GM12891 (cell line): Measurements from ENCODE around the gene TGOLN2.

Experiments used
- POLR2A ChIP-seq: IDR thresholded peaks from 2 replicates; pipeline ENCODE4 v1.6.1; 2011; ENCODE audit warnings: low read depth, low read length, control low read depth
- TAF1 ChIP-seq: IDR thresholded peaks from 2 replicates; pipeline ENCODE4 v1.6.1; 2011; ENCODE audit warnings: low read depth, low read length, control low read depth

DNA sequence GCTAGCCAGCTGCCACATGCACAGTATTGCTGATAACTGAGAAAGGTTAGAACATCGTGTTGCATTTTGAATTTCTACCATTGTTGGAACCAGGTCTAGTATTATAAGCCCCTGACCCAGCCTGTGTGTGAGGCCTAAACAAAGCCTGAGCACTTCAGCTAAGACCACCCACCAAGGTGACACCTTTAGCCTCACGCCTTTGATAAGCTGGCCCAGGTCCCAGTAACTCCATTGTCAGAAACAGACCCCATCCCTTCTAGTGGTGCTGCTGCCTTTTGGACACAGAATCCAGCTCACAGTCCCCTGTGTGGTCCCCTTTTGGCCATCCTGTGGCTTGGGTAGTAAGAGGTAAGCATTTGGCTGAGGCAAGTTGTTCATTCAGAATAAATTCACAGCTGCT, 28.4 kb upstream of the TGOLN2 start:
- TF ChIP-seq TAF1 (no peak), POLR2A (no peak)
